ENCODE measurements around the gene MAP4K2.

MAP4K2 gene

DNA sequence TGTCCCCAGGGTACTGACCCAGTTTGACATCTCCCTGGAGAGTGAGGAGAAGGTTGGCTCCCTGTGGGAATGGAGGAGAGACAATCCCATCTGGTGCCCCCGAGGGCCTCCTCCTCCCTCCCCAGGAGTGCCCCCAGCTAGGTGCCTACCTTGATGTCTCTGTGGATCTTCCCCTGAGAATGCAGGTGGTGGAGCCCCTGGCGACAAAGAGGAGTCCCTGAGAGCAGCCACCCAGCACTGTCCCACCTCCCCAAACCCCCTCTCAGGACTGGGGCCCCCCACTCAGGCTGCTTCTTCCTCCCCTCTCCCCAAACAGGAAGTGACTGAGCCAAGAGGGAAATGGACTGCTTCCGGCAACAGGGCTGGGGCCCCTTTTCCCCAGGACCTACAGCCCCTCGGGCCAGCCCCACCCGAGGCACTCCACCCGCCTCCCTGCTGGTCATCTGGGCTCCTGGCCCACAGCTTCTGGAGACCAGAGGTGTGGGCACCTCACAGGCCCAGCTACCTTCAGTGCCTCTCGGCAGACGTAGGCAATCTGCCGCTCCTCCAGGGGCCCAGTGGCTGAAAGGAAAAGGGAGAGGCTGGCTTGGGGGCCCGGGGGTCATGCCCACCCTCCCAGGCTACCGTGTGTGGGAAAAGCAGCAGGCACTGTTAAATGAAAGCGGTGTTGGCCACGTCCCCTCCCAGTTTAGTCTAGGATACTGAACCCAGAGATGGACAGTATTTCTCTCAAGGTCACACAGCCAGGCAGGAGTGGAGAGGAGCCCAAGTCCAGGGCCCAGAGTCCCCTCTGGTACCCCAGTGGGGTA is 1.2 kb downstream of the MAP4K2 start:
- no peaks in the 10 kb centered on the region for H3K27me3 ChIP-seq (replicated peaks; ENCODE audit: control insufficient read depth, insufficient read depth, low read length, poor library complexity, severe bottlenecking)
- peak overlapping the region; percentile 72 for H3K27ac ChIP-seq (ENCODE audit: insufficient read depth, low read length, poor library complexity, severe bottlenecking)
- no peaks in the 10 kb centered on the region for H3K9me3 ChIP-seq (ENCODE audit: control insufficient read depth, low read length)
- peak overlapping the region; percentile 63 for H3K4me3 ChIP-seq (ENCODE audit: insufficient read depth, low read depth, low read length, poor library complexity, severe bottlenecking)
- H3K36me3 ChIP-seq (ENCODE audit: control insufficient read depth, insufficient read depth, low read length): peaks cover 46% of the 10 kb centered on the region
- peaks cover 22% of the 10 kb centered on the region for H3K4me1 ChIP-seq (ENCODE audit: control insufficient read depth, insufficient read depth, low read length, poor library complexity, severe bottlenecking)
- DNase-seq: peak in 1 of 3 donors; percentile 16

DNA sequence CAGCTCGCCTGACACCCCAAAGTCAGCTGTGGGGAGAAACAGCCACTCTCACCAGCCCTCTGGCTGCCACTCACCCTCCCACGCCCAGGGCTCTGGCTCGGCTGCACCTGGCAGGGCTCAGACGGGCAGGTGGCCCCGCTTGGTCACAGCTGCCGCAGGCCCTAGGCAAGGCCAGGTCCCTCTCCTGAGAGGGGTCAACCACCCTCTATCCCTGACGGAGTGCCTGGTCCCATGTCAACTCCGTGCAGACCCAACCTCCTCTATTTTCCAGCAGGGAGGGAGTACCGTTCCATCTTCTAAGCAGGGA is 1.9 kb downstream of the MAP4K2 start:
- Histone ChIP-seq H3K9me3 (ENCODE audit: control insufficient read depth, low read length) (no peaks in the 10 kb centered on the region), H3K27me3 (replicated peaks; ENCODE audit: control insufficient read depth, insufficient read depth, low read length, poor library complexity, severe bottlenecking) (no peaks in the 10 kb centered on the region), H3K4me1 (ENCODE audit: control insufficient read depth, insufficient read depth, low read length, poor library complexity, severe bottlenecking) (peaks cover 22% of the 10 kb centered on the region), H3K36me3 (ENCODE audit: control insufficient read depth, insufficient read depth, low read length) (peaks cover 52% of the 10 kb centered on the region), H3K27ac (ENCODE audit: insufficient read depth, low read length, poor library complexity, severe bottlenecking) (no peak overlapping the region), H3K4me3 (ENCODE audit: insufficient read depth, low read depth, low read length, poor library complexity, severe bottlenecking) (no peak overlapping the region)
- DNase-seq: no peak

DNA sequence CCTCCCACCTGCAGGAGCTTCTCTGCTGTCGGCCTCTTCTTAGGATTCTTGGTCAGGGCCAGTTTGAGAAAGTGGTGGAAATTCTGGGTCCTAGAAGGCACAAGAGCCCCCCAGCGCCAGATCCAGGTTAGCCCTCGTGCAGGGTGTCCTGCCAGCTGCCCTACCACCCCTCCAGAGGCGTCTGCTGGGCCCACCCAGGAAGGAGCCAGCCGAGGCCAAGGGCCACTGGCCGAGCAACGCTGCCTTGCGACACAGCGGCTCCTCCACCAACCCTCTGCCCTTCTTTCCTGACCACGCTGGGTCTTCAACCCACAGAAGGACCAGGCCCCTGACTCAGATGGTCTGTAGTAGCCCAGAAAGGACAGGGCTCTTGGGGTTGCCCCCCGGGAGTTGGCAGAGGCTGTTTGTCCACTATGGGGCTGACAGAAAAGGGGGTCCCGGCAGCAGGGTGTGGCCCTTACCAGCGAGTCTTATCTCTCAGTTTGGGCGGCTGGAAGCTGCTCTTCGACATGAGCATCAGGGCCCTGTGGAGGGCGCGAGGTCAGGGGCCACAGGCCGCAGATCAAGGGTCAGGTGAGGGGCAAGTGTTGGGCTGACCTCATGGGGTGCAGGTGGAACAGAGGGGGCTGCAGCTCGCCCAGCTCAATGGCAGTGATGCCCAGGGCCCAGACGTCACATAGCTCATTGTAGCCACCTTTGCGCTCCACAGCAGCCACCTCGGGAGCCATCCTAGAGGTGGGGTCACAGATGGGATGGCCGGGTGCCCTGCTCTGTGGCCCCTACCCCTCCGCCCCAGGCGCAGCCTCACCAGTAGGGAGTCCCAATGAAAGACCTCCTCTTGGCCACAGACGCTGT is 2.5 kb downstream of the MAP4K2 start:
- no peaks in the 10 kb centered on the region for H3K27me3 ChIP-seq (replicated peaks; ENCODE audit: control insufficient read depth, insufficient read depth, low read length, poor library complexity, severe bottlenecking)
- no peak overlapping the region for H3K27ac ChIP-seq (ENCODE audit: insufficient read depth, low read length, poor library complexity, severe bottlenecking)
- no peak overlapping the region for H3K4me3 ChIP-seq (ENCODE audit: insufficient read depth, low read depth, low read length, poor library complexity, severe bottlenecking)
- no peak for DNase-seq
- H3K36me3 ChIP-seq (ENCODE audit: control insufficient read depth, insufficient read depth, low read length): peaks cover 56% of the 10 kb centered on the region
- no peaks in the 10 kb centered on the region for H3K9me3 ChIP-seq (ENCODE audit: control insufficient read depth, low read length)
- H3K4me1 ChIP-seq (ENCODE audit: control insufficient read depth, insufficient read depth, low read length, poor library complexity, severe bottlenecking): peaks cover 22% of the 10 kb centered on the region

DNA sequence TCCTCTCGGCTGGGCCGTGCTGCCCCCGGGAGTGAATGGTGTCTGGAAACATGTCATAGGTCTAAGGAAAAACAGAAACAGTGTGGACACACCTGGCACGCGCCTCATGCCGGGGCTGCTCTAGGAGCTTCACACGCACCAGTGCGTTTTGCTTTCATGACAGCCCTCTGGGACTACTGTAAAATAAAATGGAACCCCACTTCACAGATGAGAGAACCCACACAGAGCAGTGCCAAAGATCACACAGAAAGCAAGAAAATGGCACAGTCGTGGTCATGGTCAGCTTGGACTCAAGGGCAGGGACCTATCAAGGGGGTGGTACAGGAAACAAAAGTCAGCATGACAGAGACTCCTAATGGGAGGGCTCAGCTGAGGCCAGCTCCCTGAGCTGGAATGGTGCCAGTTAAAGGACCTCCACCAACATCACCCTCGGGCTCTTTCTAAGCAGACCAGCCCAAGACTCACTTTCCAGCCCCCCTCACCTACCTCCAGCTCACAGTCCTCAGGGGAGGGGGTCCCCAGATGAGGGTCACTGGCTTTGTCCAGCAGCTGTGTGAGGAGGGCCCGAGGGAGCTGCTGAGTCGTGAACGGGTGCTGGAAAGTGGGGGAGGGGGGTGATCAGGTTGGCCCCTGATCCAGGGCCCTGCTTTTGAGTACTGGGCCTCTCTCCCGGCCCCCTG is 3.3 kb downstream of the MAP4K2 start:
- Histone ChIP-seq H3K4me3 (ENCODE audit: insufficient read depth, low read depth, low read length, poor library complexity, severe bottlenecking) (no peak overlapping the region), H3K27ac (ENCODE audit: insufficient read depth, low read length, poor library complexity, severe bottlenecking) (peak overlapping the region; percentile 4), H3K27me3 (replicated peaks; ENCODE audit: control insufficient read depth, insufficient read depth, low read length, poor library complexity, severe bottlenecking) (no peaks in the 10 kb centered on the region), H3K36me3 (ENCODE audit: control insufficient read depth, insufficient read depth, low read length) (peaks cover 50% of the 10 kb centered on the region), H3K4me1 (ENCODE audit: control insufficient read depth, insufficient read depth, low read length, poor library complexity, severe bottlenecking) (peaks cover 22% of the 10 kb centered on the region), H3K9me3 (ENCODE audit: control insufficient read depth, low read length) (no peaks in the 10 kb centered on the region)
- no peak for DNase-seq

DNA sequence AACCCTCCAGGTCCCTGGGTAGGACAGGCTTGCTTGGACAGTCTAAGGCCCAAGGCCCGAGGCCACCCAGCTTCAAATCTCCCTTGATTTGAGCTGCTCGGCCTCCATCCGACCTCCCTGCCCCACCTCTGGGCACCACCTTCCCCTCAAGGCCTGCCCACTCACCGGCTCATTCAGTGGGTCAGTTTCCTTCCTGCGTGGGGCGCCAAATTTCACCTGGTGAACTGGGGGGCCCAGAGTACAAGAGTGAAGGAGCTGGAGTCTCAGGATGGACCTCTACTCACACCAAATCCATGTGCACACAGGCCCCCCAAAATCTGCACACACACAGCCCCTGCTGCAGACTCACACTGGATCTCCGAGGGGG is 3.8 kb downstream of the MAP4K2 start:
- Histone ChIP-seq H3K36me3 (ENCODE audit: control insufficient read depth, insufficient read depth, low read length) (peaks cover 49% of the 10 kb centered on the region), H3K27me3 (replicated peaks; ENCODE audit: control insufficient read depth, insufficient read depth, low read length, poor library complexity, severe bottlenecking) (no peaks in the 10 kb centered on the region), H3K27ac (ENCODE audit: insufficient read depth, low read length, poor library complexity, severe bottlenecking) (peak overlapping the region; percentile 4), H3K4me3 (ENCODE audit: insufficient read depth, low read depth, low read length, poor library complexity, severe bottlenecking) (no peak overlapping the region), H3K4me1 (ENCODE audit: control insufficient read depth, insufficient read depth, low read length, poor library complexity, severe bottlenecking) (peaks cover 22% of the 10 kb centered on the region), H3K9me3 (ENCODE audit: control insufficient read depth, low read length) (no peaks in the 10 kb centered on the region)
- no peak for DNase-seq

DNA sequence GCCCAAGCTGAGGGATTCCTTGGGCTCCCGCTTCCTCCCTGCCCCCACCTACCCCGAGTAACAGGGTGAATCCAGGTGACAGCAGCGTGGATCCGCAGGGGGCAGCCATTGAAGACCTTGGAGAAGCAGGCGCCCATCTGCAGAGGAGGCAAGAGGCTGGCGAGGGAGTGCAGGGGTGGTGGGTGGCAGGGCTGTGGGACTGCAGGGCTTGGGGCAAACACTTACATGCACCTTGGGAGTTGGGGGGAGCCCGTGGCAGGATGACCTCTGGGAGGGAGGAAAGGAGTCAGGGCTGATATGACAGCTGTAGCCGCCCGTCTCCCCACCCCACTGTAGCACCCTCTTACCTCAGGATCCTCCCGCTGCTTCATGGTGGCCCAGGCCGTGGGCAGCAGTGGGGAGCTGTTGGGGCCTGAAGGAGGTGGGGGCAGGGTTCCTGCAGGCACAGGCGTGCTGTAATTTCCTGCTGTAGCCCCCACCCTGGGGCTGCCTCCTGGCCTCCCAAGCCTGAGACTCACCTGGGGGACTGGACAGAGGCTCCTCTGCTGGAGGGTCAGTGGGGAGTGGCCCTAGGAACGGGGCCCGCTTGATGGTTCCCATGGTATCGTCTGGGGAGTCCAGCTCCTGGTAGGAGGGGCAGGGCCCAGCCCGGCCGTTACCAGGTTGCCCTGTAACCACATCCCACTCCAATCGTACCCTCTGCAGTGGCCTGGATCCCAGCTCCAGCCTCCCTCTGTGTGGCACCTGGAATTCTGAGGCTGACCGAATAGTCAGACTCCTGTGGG is 6.1 kb downstream of the MAP4K2 start:
- no peaks in the 10 kb centered on the region for H3K27me3 ChIP-seq (replicated peaks; ENCODE audit: control insufficient read depth, insufficient read depth, low read length, poor library complexity, severe bottlenecking)
- no peaks in the 10 kb centered on the region for H3K9me3 ChIP-seq (ENCODE audit: control insufficient read depth, low read length)
- H3K4me3 ChIP-seq (ENCODE audit: insufficient read depth, low read depth, low read length, poor library complexity, severe bottlenecking): no peak overlapping the region
- DNase-seq: no peak
- peaks cover 60% of the 10 kb centered on the region for H3K36me3 ChIP-seq (ENCODE audit: control insufficient read depth, insufficient read depth, low read length)
- peaks cover 6% of the 10 kb centered on the region for H3K4me1 ChIP-seq (ENCODE audit: control insufficient read depth, insufficient read depth, low read length, poor library complexity, severe bottlenecking)
- H3K27ac ChIP-seq (ENCODE audit: insufficient read depth, low read length, poor library complexity, severe bottlenecking): no peak overlapping the region

DNA sequence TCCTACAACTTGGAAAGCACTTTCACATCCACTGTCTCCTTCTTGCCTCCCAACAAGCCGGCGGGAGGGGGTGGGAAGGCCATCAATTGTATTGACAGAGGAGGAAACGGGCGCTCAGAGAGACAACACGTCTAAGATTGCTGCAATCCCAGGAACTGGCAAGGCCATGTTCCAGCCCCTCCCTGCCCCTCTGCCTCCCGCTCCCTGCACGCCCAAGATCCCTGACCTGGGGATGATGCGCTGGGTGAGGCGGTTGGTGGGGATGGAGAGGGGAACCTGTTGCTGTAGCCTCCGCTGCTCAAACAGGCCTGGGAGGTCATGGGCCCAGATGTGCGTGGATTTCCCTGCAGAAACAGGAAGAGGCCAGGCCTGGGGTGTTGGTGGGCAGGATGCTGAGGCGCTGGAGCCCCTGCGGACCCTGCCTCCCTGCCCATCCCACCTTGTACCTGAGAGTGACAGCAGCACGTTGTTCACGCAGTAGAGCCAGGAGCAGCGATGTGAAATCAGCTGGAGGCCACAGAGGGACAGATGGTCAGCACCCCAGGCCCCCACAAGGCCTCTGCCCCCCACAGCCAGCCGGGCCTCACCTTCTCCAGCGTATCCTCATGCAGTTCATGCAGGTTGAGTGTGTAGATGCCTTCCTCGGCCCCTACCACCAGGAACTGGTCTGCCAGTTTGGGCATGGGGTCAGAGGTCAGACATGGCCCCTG is 6.8 kb downstream of the MAP4K2 start:
- no peaks in the 10 kb centered on the region for H3K4me1 ChIP-seq (ENCODE audit: control insufficient read depth, insufficient read depth, low read length, poor library complexity, severe bottlenecking)
- H3K9me3 ChIP-seq (ENCODE audit: control insufficient read depth, low read length): no peaks in the 10 kb centered on the region
- H3K27ac ChIP-seq (ENCODE audit: insufficient read depth, low read length, poor library complexity, severe bottlenecking): no peak overlapping the region
- H3K27me3 ChIP-seq (replicated peaks; ENCODE audit: control insufficient read depth, insufficient read depth, low read length, poor library complexity, severe bottlenecking): no peaks in the 10 kb centered on the region
- no peak for DNase-seq
- no peak overlapping the region for H3K4me3 ChIP-seq (ENCODE audit: insufficient read depth, low read depth, low read length, poor library complexity, severe bottlenecking)
- H3K36me3 ChIP-seq (ENCODE audit: control insufficient read depth, insufficient read depth, low read length): peaks cover 67% of the 10 kb centered on the region

DNA sequence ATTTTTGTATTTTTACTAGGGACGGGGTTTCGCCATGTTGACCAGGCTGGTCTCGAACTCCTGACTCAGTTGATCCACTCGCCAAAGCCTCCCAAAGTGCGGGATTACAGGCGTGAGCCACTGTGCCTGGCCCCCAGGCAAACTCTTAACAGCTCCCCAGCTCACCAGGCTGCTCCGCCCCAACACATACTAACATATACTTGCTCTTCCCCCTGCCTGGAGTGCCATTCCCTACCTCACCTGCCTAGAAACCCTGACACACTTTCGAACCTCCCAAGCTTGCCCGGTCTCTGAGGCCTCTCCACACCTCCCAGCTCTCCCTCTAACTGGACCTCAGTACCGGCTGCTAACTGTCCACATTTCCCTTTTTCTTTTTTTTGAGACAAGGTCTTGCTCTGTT is 8.5 kb downstream of the MAP4K2 start:
- H3K27me3 ChIP-seq (replicated peaks; ENCODE audit: control insufficient read depth, insufficient read depth, low read length, poor library complexity, severe bottlenecking): no peaks in the 10 kb centered on the region
- peaks cover 66% of the 10 kb centered on the region for H3K36me3 ChIP-seq (ENCODE audit: control insufficient read depth, insufficient read depth, low read length)
- no peak overlapping the region for H3K27ac ChIP-seq (ENCODE audit: insufficient read depth, low read length, poor library complexity, severe bottlenecking)
- no peak for DNase-seq
- no peak overlapping the region for H3K4me3 ChIP-seq (ENCODE audit: insufficient read depth, low read depth, low read length, poor library complexity, severe bottlenecking)
- H3K9me3 ChIP-seq (ENCODE audit: control insufficient read depth, low read length): no peaks in the 10 kb centered on the region
- H3K4me1 ChIP-seq (ENCODE audit: control insufficient read depth, insufficient read depth, low read length, poor library complexity, severe bottlenecking): no peaks in the 10 kb centered on the region

Data from effector memory CD4-positive, alpha-beta T cell (primary cell).